GM12878 (cell line): ENCODE results near the gene MAML2. TPM values are rescaled to one million over a fixed set of nuclear protein-coding genes. Genes with fewer than 3 reads are reported as not detected.

Experiments
- ATAC-seq: fragments of 200-7000 bp; cut with Tn5 transposase; 3 replicates; pipeline ENCODE4 v1.9.1; 2020; ENCODE audit warnings: mild to moderate bottlenecking, moderate library complexity
- BruUV-seq: library from RNA; stranded (reverse); fragments of 400-500 nt; replicated peaks from 2 replicates; lab custom pipeline; 2021; lab: Mats Ljungman, UMichigan
- CTCF ChIA-PET: fragments of 300-600 bp; sonication (Branson Sonifier 250); formaldehyde crosslinking; extraction: SDS; loops from one replicate; lab custom pipeline; 2021; ENCODE audit warnings: inconsistent platforms; lab: Yijun Ruan, JAX
- POLR2A ChIA-PET: fragments of 350-600 bp; formaldehyde crosslinking; extraction: SDS; loops from one replicate; lab custom pipeline; 2021; ENCODE audit warnings: inconsistent platforms; lab: Charles Lee
- RAD21 ChIA-PET: fragments of 300-600 bp; sonication (Branson Sonifier 250); formaldehyde crosslinking; loops from one replicate; lab custom pipeline; 2023; ENCODE audit warnings: antibody characterized with exemption; ENCODE audit not compliant: unreplicated experiment; lab: Charles Lee
- SMC1A ChIA-PET: fragments of 300-600 bp; sonication (Branson Sonifier 250); formaldehyde crosslinking; loops from one replicate; lab custom pipeline; 2023; ENCODE audit not compliant: unreplicated experiment, uncharacterized antibody; lab: Charles Lee
- DNase-seq: peaks from one replicate; pipeline ENCODE4 v3.0.0-alpha.2; 2011; ENCODE audit warnings: low read depth, low spot score
- FAIRE-seq: peaks from 3 replicates; lab custom pipeline; 2011; peaks lifted over from hg19 to GRCh38; lab: Jason Lieb, UNC
- H2AFZ ChIP-seq: 2 replicates; pipeline ENCODE4 v1.6.0; 2011; ENCODE audit warnings: low read depth, low read length, control low read depth; ENCODE audit not compliant: control insufficient read depth
- H3K27ac ChIP-seq: 2 replicates; pipeline ENCODE4 v1.5.1; 2011; ENCODE audit warnings: control low read depth; ENCODE audit not compliant: control insufficient read depth, insufficient read depth
- H3K27me3 ChIP-seq, 2 experiments: replicated peaks in 1 of 2; 2 replicates each; pipeline versions ENCODE4 v1.6.0 to v1.6.1; 2011; ENCODE audit warnings: low read length in 1 of 2; ENCODE audit not compliant: control insufficient read depth in 2 of 2, insufficient read depth in 2 of 2
- H3K36me3 ChIP-seq, 2 experiments: 2 replicates each; pipeline ENCODE4 v1.5.1; 2011; ENCODE audit warnings: low read length in 1 of 2; ENCODE audit not compliant: control insufficient read depth in 2 of 2, insufficient read depth in 2 of 2
- H3K4me1 ChIP-seq: 2 replicates; pipeline ENCODE4 v1.6.1; 2011; ENCODE audit warnings: mild to moderate bottlenecking, low read length, moderate library complexity, mixed read lengths; ENCODE audit not compliant: control insufficient read depth, insufficient read depth
- H3K4me2 ChIP-seq: 2 replicates; pipeline ENCODE4 v1.6.0; 2011; ENCODE audit warnings: control low read depth; ENCODE audit not compliant: control insufficient read depth, insufficient read depth
- H3K4me3 ChIP-seq: fragments of 200-600 bp; sonication (generic); 2 replicates; pipeline ENCODE4 v1.5.1; 2016
- H3K79me2 ChIP-seq: 2 replicates; pipeline ENCODE4 v1.6.0; 2011; ENCODE audit warnings: low read length; ENCODE audit not compliant: control insufficient read depth, insufficient read depth
- H3K9ac ChIP-seq: 2 replicates; pipeline ENCODE4 v1.8.0; 2011; ENCODE audit warnings: low read length, control low read depth, mixed read lengths; ENCODE audit not compliant: control insufficient read depth, insufficient read depth
- H3K9me3 ChIP-seq: replicated peaks from 3 replicates; pipeline ENCODE4 v1.5.1; 2011; ENCODE audit warnings: mild to moderate bottlenecking, low read length; ENCODE audit not compliant: control insufficient read depth, insufficient read depth
- H4K20me1 ChIP-seq: 2 replicates; pipeline ENCODE4 v1.6.0; 2011; ENCODE audit not compliant: control insufficient read depth, insufficient read depth
- ASH2L ChIP-seq: fragments of 300-600, 200-600 bp; sonication (generic); IDR thresholded peaks from 2 replicates; pipeline ENCODE4 v1.6.1; 2017; ENCODE audit warnings: low read depth, mild to moderate bottlenecking, borderline replicate concordance
- BMI1 ChIP-seq: fragments of 450-650 bp; IDR thresholded peaks from 2 replicates; pipeline ENCODE4 v1.6.1; 2016; ENCODE audit warnings: mild to moderate bottlenecking, moderate library complexity, borderline replicate concordance
- CBX3 ChIP-seq: fragments of 200-600 bp; sonication (generic); IDR thresholded peaks from 2 replicates; pipeline ENCODE4 v1.6.1; 2016; ENCODE audit warnings: low read depth, borderline replicate concordance
- DPF2 ChIP-seq: fragments of 450-650 bp; IDR thresholded peaks from 2 replicates; pipeline ENCODE4 v1.6.1; 2017; ENCODE audit warnings: mild to moderate bottlenecking
- JUNB ChIP-seq: IDR thresholded peaks from 2 replicates; pipeline ENCODE4 v1.6.1; 2016; ENCODE audit warnings: antibody characterized with exemption, mild to moderate bottlenecking
- MYC ChIP-seq: IDR thresholded peaks from 2 replicates; pipeline ENCODE4 v1.6.1; 2011; ENCODE audit warnings: mild to moderate bottlenecking, low read length, moderate library complexity, inconsistent platforms; ENCODE audit not compliant: insufficient read depth, insufficient replicate concordance, insufficient read length, severe bottlenecking
- NFIC ChIP-seq: IDR thresholded peaks from 2 replicates; pipeline ENCODE4 v1.6.1; 2012; ENCODE audit warnings: low read depth, mild to moderate bottlenecking, inconsistent platforms, low read length, moderate library complexity
- NFYA ChIP-seq: IDR thresholded peaks from 2 replicates; pipeline ENCODE4 v1.6.1; 2011; ENCODE audit warnings: low read depth, mild to moderate bottlenecking, low read length, improper control_type of control experiment, borderline replicate concordance
- PAX8 ChIP-seq: fragments of 450-650 bp; IDR thresholded peaks from 2 replicates; pipeline ENCODE4 v1.6.1; 2017; ENCODE audit warnings: mild to moderate bottlenecking, moderate library complexity
- POLR2A ChIP-seq: IDR thresholded peaks from 2 replicates; pipeline ENCODE4 v1.6.1; 2011; ENCODE audit warnings: low read depth, mild to moderate bottlenecking, low read length
- RFX5 ChIP-seq: IDR thresholded peaks from 2 replicates; pipeline ENCODE4 v1.6.1; 2011; ENCODE audit warnings: low read depth, low read length, improper control_type of control experiment
- RUNX3 ChIP-seq: IDR thresholded peaks from 2 replicates; pipeline ENCODE4 v1.6.1; 2012; ENCODE audit warnings: low read length, inconsistent platforms
- SPI1 ChIP-seq: IDR thresholded peaks from 2 replicates; pipeline ENCODE4 v1.6.1; 2011; ENCODE audit warnings: low read depth, mild to moderate bottlenecking, low read length, moderate library complexity, borderline replicate concordance; ENCODE audit not compliant: insufficient read depth
- TCF7 ChIP-seq: IDR thresholded peaks from 2 replicates; pipeline ENCODE4 v1.6.1; 2014; ENCODE audit warnings: antibody characterized with exemption, borderline replicate concordance
- USF1 ChIP-seq: IDR thresholded peaks from 2 replicates; pipeline ENCODE4 v1.6.1; 2011; ENCODE audit warnings: borderline replicate concordance, low read depth, mild to moderate bottlenecking, moderate library complexity, mixed read lengths, low read length; ENCODE audit not compliant: insufficient read depth; ENCODE audit errors: extremely low read length
- ZNF24 ChIP-seq: fragments of 450-650 bp; IDR thresholded peaks from 2 replicates; pipeline ENCODE4 v1.6.1; 2017; ENCODE audit warnings: antibody characterized with exemption, mild to moderate bottlenecking
- WGBS: methylation state at CpG from one replicate; pipeline ENCODE4 v1.1.6; 2016; ENCODE audit warnings: low lambda C conversion rate; ENCODE audit not compliant: insufficient replicate concordance, insufficient coverage; ENCODE audit errors: missing lambda C conversion rate; 5-methylcytosine and 5-hydroxymethylcytosine counted together
- in situ Hi-C: fragments of 300-500 bp; cut with MboI; formaldehyde crosslinking; loops from 9 replicates; pipeline ENCODE4 v1.14.3; 2018; ENCODE audit warnings: mixed read lengths
- intact Hi-C: fragments of 100-400 bp; cut with micrococcal nuclease; formaldehyde crosslinking; loops from one replicate; pipeline ENCODE4 v1.14.2; 2022; ENCODE audit not compliant: unreplicated experiment
- polyA plus RNA-seq, 11 experiments: library from polyadenylated mRNA; depleted of rRNA in 4 of 11; unstranded in 6 of 11; stranded (reverse) in 5 of 11; fragments of >200 nt; fragmentation: Nextera tagmentation in 4 of 11; fragmentation: Illumina TruSeq in 1 of 11; extraction: Ambion mirVana in 4 of 11; extraction: Trizol in 1 of 11; gene quantifications; 1 replicate in 1 of 11; 2 replicates in 10 of 11; pipeline versions ENCODE4 v1.2.1 to v1.2.3, GENCODE V29; 2011 to 2016; ENCODE audit warnings: inconsistent platforms in 2 of 11, missing spikeins in 2 of 11, low read depth in 1 of 11
- total RNA-seq, 4 experiments: library from RNA; depleted of rRNA in 3 of 4; stranded (reverse); fragments of >200 nt in 3 of 4; fragmentation: Illumina TruSeq in 1 of 4; extraction: Trizol in 1 of 4; gene quantifications; 2 replicates each; pipeline versions ENCODE4 v1.2.1 to v1.2.3, GENCODE V29; 2013 to 2021
- TF ChIP-seq, protein P1 (sequence below): IDR thresholded peaks from 2 replicates; pipeline ENCODE4 v1.6.1; 2011; ENCODE audit warnings: mild to moderate bottlenecking, low read depth, low read length, moderate library complexity; ENCODE audit not compliant: insufficient replicate concordance
- TF ChIP-seq, protein P2 (sequence below): IDR thresholded peaks from 2 replicates; pipeline ENCODE4 v1.6.1; 2011; ENCODE audit warnings: low read depth, mild to moderate bottlenecking, low read length, moderate library complexity, borderline replicate concordance; ENCODE audit errors: extremely low read depth

Gene MAML2
- total and polyA plus RNA-seq, 10 of the 15 experiments (the other 5 are each of a cell fraction or from before 2014, with no cell fraction given), result 2.5 to 15.1 (median 12.0) TPM

GRCh38 chr11:96309016-96309642, 33.9 kb downstream of the MAML2 start:
- Histone ChIP-seq H4K20me1 (no peaks in the 10 kb centered on the region; the same call in 1 of the 2 replicates), H3K79me2 (peaks cover 40% of the 10 kb centered on the region), H3K4me3 (no peak overlapping the region), H3K36me3 (peaks cover 0 to 2% of the 10 kb centered on the region in 2 experiments; a peak in 1 of 4 replicates), H3K27ac (no peak overlapping the region), H3K9ac (no peak overlapping the region), H3K9me3 (no peaks in the 10 kb centered on the region), H3K4me2 (no peak overlapping the region), H3K27me3 (no peaks in the 10 kb centered on the region), H2AFZ (no peak overlapping the region), H3K4me1 (peaks cover under 1% of the 10 kb centered on the region; the same call in 1 of the 2 replicates)
- DNase-seq (no peak), ATAC-seq (no peak), FAIRE-seq (no peak)
- SMC1A ChIA-PET, result interaction anchor here (0.8 to 8.2 kb wide), 5 partner anchors 9 to 50 kb away, joined by 3 to 97 read pairs (median 5); partner anchors contain the start of gene MAML2
- intact Hi-C loops (no loop called here), in situ Hi-C loops (no loop called here)
- 93% methylated on average over 2 of the region's 2 CpGs for WGBS
- BruUV-seq, result no TSS peak
- POLR2A ChIA-PET, result interaction anchor here (0.6 to 0.9 kb wide), 2 partner anchors 11 to 54 kb away, joined by 3 to 4 read pairs; no protein-coding TSS in a partner anchor
- RAD21 ChIA-PET, result interaction anchor here (0.6 to 2.1 kb wide), 7 partner anchors 9 to 85 kb away, joined by 3 to 10 read pairs (median 4); partner anchors contain the start of gene MAML2
- CTCF ChIA-PET, result interaction anchor here (1.6 to 2.1 kb wide), 2 partner anchors 10 to 460 kb away, joined by 3 to 5 read pairs; no protein-coding TSS in a partner anchor
- TF ChIP-seq PAX8 (no peak), BMI1 (no peak), CBX3 (no peak), POLR2A (no peak), ZNF24 (no peak), NFYA (no peak), TCF7 (no peak), RUNX3 (no peak), MYC (no peak), NFIC (no peak), USF1 (no peak), DPF2 (no peak), ASH2L (no peak), RFX5 (no peak), SPI1 (no peak), JUNB (no peak)
- TF ChIP-seq, protein P1, sequence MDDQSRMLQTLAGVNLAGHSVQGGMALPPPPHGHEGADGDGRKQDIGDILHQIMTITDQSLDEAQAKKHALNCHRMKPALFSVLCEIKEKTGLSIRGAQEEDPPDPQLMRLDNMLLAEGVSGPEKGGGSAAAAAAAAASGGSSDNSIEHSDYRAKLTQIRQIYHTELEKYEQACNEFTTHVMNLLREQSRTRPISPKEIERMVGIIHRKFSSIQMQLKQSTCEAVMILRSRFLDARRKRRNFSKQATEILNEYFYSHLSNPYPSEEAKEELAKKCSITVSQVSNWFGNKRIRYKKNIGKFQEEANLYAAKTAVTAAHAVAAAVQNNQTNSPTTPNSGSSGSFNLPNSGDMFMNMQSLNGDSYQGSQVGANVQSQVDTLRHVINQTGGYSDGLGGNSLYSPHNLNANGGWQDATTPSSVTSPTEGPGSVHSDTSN, result no peak
- TF ChIP-seq, protein P2, sequence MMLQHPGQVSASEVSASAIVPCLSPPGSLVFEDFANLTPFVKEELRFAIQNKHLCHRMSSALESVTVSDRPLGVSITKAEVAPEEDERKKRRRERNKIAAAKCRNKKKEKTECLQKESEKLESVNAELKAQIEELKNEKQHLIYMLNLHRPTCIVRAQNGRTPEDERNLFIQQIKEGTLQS, result no peak
